Renal cortical epithelial cell (primary cell): ENCODE measurements around the gene PSMG3. TPM values are rescaled to one million over a fixed set of nuclear protein-coding genes. Genes with fewer than 3 reads are reported as not detected.
A peak's percentile ranks its signal among the peaks of the same experiment; 100 is the strongest.

ENCODE experiments used
- DNase-seq: peaks from one replicate; pipeline ENCODE4 v3.0.0-alpha.2; 2011; ENCODE audit warnings: low read depth
- total RNA-seq: library from RNA; depleted of rRNA; stranded (reverse); fragments of >200 nt; gene quantifications from 2 replicates; pipeline ENCODE4 v1.2.3, GENCODE V29; 2014

PSMG3 gene
- total RNA-seq, 1 donor from 2014 or later: 12.2 TPM

GRCh38 chr7:1558841-1559625 lies 10.8 kb downstream of the PSMG3 start:
- no peak for DNase-seq

GRCh38 chr7:1558181-1558811 lies 11.5 kb downstream of the PSMG3 start:
- DNase-seq: no peak

GRCh38 chr7:1557771-1558170 lies 12.1 kb downstream of the PSMG3 start:
- no peak for DNase-seq

- no peak for DNase-seq
These were observed 12.8 kb downstream of the PSMG3 start for GRCh38 chr7:1557006-1557405.

- peak; percentile 51 for DNase-seq
These were observed 13.9 kb downstream of the PSMG3 start, which contains the start of gene TMEM184A for GRCh38 chr7:1555813-1556543. Gene TMEM184A, minus strand, starts transcription at chr7:1556205. Its CDS starts 721 bp downstream, at chr7:1555484.

- peak; percentile 86 for DNase-seq
These were observed 14.6 kb downstream of the PSMG3 start for GRCh38 chr7:1555046-1555812.

GRCh38 chr7:1554333-1555045 lies 15.3 kb downstream of the PSMG3 start:
- no peak for DNase-seq

- no peak for DNase-seq
These were observed 16.2 kb downstream of the PSMG3 start for GRCh38 chr7:1553512-1554210.

- no peak for DNase-seq
These were observed 17.6 kb downstream of the PSMG3 start for GRCh38 chr7:1552200-1552599.

- no peak for DNase-seq
These were observed 19.0 kb downstream of the PSMG3 start for GRCh38 chr7:1550846-1551155.

GRCh38 chr7:1550005-1550845 lies 19.6 kb downstream of the PSMG3 start:
- DNase-seq: no peak

- no peak for DNase-seq
These were observed 20.4 kb downstream of the PSMG3 start for GRCh38 chr7:1549357-1550004.

- DNase-seq: no peak
These were observed 20.9 kb downstream of the PSMG3 start for GRCh38 chr7:1548944-1549343.

GRCh38 chr7:1548438-1548831 lies 21.4 kb downstream of the PSMG3 start:
- DNase-seq: no peak

GRCh38 chr7:1547777-1548437 lies 21.9 kb downstream of the PSMG3 start:
- no peak for DNase-seq

GRCh38 chr7:1546909-1547776 lies 22.7 kb downstream of the PSMG3 start:
- DNase-seq: no peak

GRCh38 chr7:1546274-1546908 lies 23.4 kb downstream of the PSMG3 start:
- DNase-seq: no peak
